Adrenal gland (tissue), 12 donors: ENCODE results near the gene TRPV5. TPM values are rescaled to one million over a fixed set of nuclear protein-coding genes. Genes with fewer than 3 reads are reported as not detected.

ENCODE experiments used
- DNase-seq, 7 donors: peaks; one replicate each; pipeline ENCODE4 v3.0.0-alpha.2; 2019 to 2020
- H3K27ac ChIP-seq, 5 donors: fragments of 200-600 bp; sonication (generic) in 4 of 5; 1 replicate in 3 of 5; 2 replicates in 2 of 5; pipeline versions ENCODE4 v1.5.1 to v1.8.0; 2016 to 2020; ENCODE audit warnings: mild to moderate bottlenecking in 1 of 5
- H3K27me3 ChIP-seq: fragments of 200-600 bp; 2 replicates; pipeline ENCODE4 v1.8.0; 2021
- H3K36me3 ChIP-seq, 2 donors: fragments of 200-600 bp; replicated peaks in 1 of 2; 1 replicate in 1 of 2; 2 replicates in 1 of 2; pipeline versions ENCODE4 v1.5.1 to v1.8.0; 2018 to 2022
- H3K4me1 ChIP-seq, 2 donors: fragments of 200-600 bp; replicated peaks in 1 of 2; 1 replicate in 1 of 2; 2 replicates in 1 of 2; pipeline versions ENCODE4 v1.5.1 to v1.8.0; 2018 to 2021
- H3K4me3 ChIP-seq, 4 donors: fragments of 200-600 bp; sonication (generic) in 3 of 4; one replicate each; pipeline ENCODE4 v1.5.1; 2016 to 2018
- H3K9me3 ChIP-seq, 3 donors: fragments of 200-600 bp; sonication (generic) in 1 of 3; replicated peaks in 1 of 3; 1 replicate in 2 of 3; 2 replicates in 1 of 3; pipeline versions ENCODE4 v1.5.1 to v1.8.0; 2016 to 2021
- POLR2A ChIP-seq, 2 donors: fragments of 450-650 bp; IDR thresholded peaks; one replicate each; pipeline ENCODE4 v1.6.1; 2017; ENCODE audit warnings: antibody characterized with exemption in 2 of 2, mild to moderate bottlenecking in 2 of 2, moderate library complexity in 1 of 2
- WGBS, 4 donors: extraction: QIAGEN DNeasy Blood & Tissue Kit in 2 of 4; methylation state at CpG; one replicate each; pipeline versions ENCODE4 v1.1.5 to v1.1.7; 2013 to 2017; 5-methylcytosine and 5-hydroxymethylcytosine counted together
- intact Hi-C, 2 donors: fragments of 100-400 bp; cut with DNase I; formaldehyde crosslinking; loops; one replicate each; pipeline versions ENCODE4 v1.14.1 to v1.15.0; 2022 to 2023
- polyA plus RNA-seq, 3 donors: library from polyadenylated mRNA; stranded (reverse); fragments of 200-250 nt in 2 of 3; fragments of 350-450 nt in 1 of 3; fragmentation: Illumina TruSeq in 1 of 3; extraction: RNeasy Lipid Tissue Mini Kit (QIAGEN cat#74804) in 1 of 3; gene quantifications; one replicate each; pipeline ENCODE4 v1.2.3, GENCODE V29; 2013 to 2014
- total RNA-seq, 9 donors: library from RNA; depleted of rRNA in 4 of 9; stranded (reverse); fragments of >200 nt in 4 of 9; fragments of 120-200 nt in 1 of 9; fragmentation: NEBNext Ultra II Directional in 1 of 9; extraction: Animal tissue kit (Norgen Biotek cat#: 25700) in 1 of 9; gene quantifications; one replicate each; pipeline versions ENCODE4 v1.1.0 to v1.2.4, GENCODE V29; 2013 to 2023
- TF ChIP-seq, protein P1 (sequence below), 6 experiments: fragments of 450-650 bp in 4 of 6; fragments of 200-600 bp in 2 of 6; sonication (generic) in 1 of 6; IDR thresholded peaks; 1 replicate in 5 of 6; 2 replicates in 1 of 6; pipeline versions ENCODE4 v1.5.1 to v1.8.0; 2016 to 2021; ENCODE audit warnings: antibody characterized with exemption in 6 of 6, mild to moderate bottlenecking in 2 of 6, moderate library complexity in 1 of 6
- donor health status: healthy with polysubstance abuse.
- donor health status: Bipolar disorder and iron deficiency.
- donor health status: DM: yes; HTN: yes; CAD: no.
- donor health status: DM: no; HTN: no; CAD: no.
- donor health status: DM: no; HTN: no; CAD: no.
- donor health status: DM: yes; HTN: yes; CAD: no.

TRPV5 gene
- total and polyA plus RNA-seq, 12 donors = not detected

DNA sequence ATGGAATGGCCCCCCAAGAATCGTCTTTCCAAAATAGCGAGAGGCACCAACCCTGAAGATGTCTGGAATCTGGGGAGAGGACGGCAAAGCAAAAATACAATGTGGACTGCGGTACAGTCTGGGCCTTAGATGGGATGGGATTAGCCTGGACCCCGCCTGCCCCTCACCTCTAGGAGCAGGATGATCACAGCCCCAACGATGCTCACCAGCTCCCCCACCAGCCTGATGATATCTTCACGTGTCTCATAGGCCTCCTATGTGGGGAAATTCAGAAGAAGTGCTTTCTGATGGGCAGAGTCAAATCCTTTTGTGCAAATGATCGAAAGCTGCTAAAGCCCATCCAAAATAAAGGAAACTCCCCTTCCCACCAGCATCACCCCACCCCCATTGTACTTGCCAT is 18.2 kb downstream of the TRPV5 start:
- no peaks in the 10 kb centered on the region for H3K27me3 ChIP-seq
- intact Hi-C loops = no loop called here
- peak in 1 of 7 donors; percentile 9 for DNase-seq
- 73 to 83% (median 79%) methylated on average over 7 to 8 of the region's 8 CpGs for WGBS, 4 donors
- H3K27ac ChIP-seq = no peak overlapping the region
- no peaks in the 10 kb centered on the region for H3K36me3 ChIP-seq
- no peak for TF ChIP-seq POLR2A (IDR thresholded peaks at IDR 0.05)
- TF ChIP-seq, protein P1, sequence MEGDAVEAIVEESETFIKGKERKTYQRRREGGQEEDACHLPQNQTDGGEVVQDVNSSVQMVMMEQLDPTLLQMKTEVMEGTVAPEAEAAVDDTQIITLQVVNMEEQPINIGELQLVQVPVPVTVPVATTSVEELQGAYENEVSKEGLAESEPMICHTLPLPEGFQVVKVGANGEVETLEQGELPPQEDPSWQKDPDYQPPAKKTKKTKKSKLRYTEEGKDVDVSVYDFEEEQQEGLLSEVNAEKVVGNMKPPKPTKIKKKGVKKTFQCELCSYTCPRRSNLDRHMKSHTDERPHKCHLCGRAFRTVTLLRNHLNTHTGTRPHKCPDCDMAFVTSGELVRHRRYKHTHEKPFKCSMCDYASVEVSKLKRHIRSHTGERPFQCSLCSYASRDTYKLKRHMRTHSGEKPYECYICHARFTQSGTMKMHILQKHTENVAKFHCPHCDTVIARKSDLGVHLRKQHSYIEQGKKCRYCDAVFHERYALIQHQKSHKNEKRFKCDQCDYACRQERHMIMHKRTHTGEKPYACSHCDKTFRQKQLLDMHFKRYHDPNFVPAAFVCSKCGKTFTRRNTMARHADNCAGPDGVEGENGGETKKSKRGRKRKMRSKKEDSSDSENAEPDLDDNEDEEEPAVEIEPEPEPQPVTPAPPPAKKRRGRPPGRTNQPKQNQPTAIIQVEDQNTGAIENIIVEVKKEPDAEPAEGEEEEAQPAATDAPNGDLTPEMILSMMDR (IDR thresholded peaks at IDR 0.05) = no peak
- no peak overlapping the region for H3K4me3 ChIP-seq
- no peaks in the 10 kb centered on the region for H3K9me3 ChIP-seq
- no peaks in the 10 kb centered on the region for H3K4me1 ChIP-seq

DNA sequence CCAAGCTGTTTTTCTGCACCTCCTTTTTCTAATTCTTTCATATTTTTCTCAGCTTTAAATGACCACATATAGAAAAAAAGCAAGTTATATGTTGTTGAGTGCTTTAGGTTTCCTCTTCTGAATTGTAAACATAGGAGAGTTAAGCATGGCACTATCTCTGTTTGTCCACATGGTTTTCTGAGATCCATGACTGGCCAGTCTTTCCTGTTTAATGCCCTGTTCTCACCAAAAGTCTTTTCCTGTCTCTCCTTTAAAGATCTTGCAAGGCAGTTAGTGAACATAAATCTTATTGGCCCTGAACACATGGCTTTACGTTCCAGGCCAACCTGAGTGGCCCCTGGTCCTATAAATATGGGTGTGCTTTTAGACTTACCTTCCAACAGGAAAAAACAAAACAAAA is 19.4 kb downstream of the TRPV5 start:
- H3K27me3 ChIP-seq = no peaks in the 10 kb centered on the region
- H3K4me3 ChIP-seq = no peak overlapping the region
- H3K27ac ChIP-seq = no peak overlapping the region
- intact Hi-C loops = no loop called here
- TF ChIP-seq, protein P1 (IDR thresholded peaks at IDR 0.05) = no peak
- TF ChIP-seq POLR2A (IDR thresholded peaks at IDR 0.05) = no peak
- H3K36me3 ChIP-seq = no peaks in the 10 kb centered on the region
- DNase-seq = no peak
- H3K9me3 ChIP-seq = no peaks in the 10 kb centered on the region
- WGBS, 4 donors = 23 to 35% (median 31%) methylated on average over 1 of the region's 1 CpG
- no peaks in the 10 kb centered on the region for H3K4me1 ChIP-seq

DNA sequence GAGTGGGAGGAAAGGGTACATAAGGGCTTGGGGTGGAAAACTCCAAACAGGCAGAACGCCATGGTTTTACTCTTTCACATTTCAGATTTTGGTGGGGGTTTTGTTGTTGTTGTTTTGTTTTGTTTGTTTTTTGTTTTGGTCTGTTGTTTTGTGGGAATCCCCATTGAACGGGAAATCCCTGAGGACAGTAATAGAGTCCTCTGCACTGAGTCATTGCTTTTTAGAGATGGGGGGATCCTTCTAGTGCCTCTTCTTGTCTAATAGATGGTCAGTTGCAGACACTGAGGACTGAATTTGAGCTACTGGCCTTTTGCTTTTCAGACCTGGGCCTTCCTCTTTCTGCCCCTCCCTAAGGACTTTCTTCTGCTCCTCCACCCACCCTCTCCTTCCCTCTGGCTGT is 20.0 kb downstream of the TRPV5 start:
- no peaks in the 10 kb centered on the region for H3K9me3 ChIP-seq
- no peak overlapping the region for H3K4me3 ChIP-seq
- H3K27me3 ChIP-seq = no peaks in the 10 kb centered on the region
- TF ChIP-seq, protein P1 (IDR thresholded peaks at IDR 0.05) = no peak
- no peak for TF ChIP-seq POLR2A (IDR thresholded peaks at IDR 0.05)
- no peaks in the 10 kb centered on the region for H3K4me1 ChIP-seq
- intact Hi-C loops = no loop called here
- WGBS, 4 donors = 65 to 73% (median 69%) methylated on average over 2 of the region's 2 CpGs
- no peaks in the 10 kb centered on the region for H3K36me3 ChIP-seq
- H3K27ac ChIP-seq = no peak overlapping the region
- DNase-seq = no peak

DNA sequence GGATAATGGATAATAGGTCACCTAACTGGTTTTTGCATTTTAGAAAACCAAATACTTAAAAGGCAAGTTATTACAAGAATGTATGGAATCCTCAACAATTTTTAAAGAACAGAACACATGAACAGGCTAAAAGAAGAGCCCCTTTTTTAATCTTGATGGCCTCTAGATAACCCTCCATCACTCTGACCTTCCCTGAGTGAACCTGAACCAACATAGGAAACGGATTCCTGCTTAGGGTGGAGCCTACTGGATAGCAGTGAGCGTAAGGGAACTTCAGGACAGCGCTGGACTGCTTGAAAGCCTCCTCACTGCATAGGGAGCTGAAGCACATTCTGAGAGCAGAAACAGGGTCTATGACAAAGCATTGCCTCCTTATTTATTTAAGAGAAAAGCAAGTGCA is 20.5 kb downstream of the TRPV5 start:
- Histone ChIP-seq H3K27me3 (no peaks in the 10 kb centered on the region), H3K27ac (no peak overlapping the region), H3K4me1 (no peaks in the 10 kb centered on the region), H3K36me3 (no peaks in the 10 kb centered on the region), H3K4me3 (no peak overlapping the region), H3K9me3 (no peaks in the 10 kb centered on the region)
- intact Hi-C loops = no loop called here
- TF ChIP-seq POLR2A (IDR thresholded peaks at IDR 0.05) = no peak
- TF ChIP-seq, protein P1 (IDR thresholded peaks at IDR 0.05) = no peak
- no peak for DNase-seq
- 40 to 48% (median 42%) methylated on average over 3 of the region's 3 CpGs for WGBS, 4 donors
